HG03108 (cell line): Measurements from ENCODE around the gene SDC4.

Source experiments
- ATAC-seq: cut with Tn5 transposase; IDR thresholded peaks from one replicate; pipeline ENCODE4 v1.9.1; 2021; ENCODE audit warnings: moderate library complexity; ENCODE audit not compliant: unreplicated experiment

Gene SDC4

DNA sequence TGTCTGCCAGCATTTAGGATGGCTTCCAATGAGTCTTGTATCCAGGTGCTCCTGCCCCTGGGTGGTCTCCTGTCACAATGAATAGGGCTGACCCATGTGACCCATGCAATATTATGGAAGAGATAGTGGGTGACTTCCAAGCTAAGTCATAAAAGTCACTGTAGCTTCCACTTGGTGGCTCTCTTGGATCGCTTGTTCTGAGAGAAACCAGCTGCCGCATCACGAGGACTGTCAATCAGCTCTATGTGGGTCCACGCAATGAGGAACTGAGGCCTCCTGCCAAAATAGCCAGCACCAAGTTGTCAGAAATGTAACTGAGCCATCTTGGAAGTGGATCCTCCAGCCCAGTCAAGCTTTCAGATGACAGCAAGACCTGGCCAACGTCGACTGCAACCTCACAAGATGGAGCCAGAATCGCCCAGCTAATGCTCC, 25.3 kb downstream of the SDC4 start:
- ATAC-seq = no peak

DNA sequence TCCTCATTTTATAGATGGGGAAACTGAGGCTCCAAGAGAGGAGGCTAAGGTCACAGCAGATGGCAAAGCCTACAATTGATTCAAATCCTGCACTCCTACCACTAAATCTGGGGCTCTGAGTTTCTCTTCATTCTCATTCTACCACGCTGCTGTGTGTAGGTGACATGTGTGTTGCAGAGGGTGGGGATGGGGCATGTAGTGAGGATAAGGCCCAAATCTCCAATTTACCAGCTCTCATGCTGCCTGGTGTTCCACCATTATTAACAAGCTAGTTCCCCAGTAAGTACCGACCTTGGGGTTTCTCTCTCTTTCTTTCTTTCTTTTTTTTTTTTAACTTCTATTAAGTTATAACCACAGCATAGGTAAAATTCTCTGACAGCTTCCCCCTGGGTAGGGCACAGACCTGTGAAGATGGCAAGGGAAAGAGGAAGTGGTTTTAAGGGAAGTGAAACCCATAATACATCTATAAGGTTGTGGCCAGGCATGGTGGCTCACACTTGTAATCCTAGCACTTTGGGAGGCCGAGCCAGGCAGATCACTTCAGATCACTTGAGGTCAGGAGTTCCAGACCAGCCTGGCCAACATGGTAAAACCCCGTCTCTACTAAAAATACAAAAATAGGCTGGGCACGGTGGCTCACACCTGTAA, 27.2 kb downstream of the SDC4 start:
- no peak for ATAC-seq

- ATAC-seq = no peak
Measured at GRCh38 chr20:45318948-45319347, 29.3 kb downstream of the SDC4 start.

DNA sequence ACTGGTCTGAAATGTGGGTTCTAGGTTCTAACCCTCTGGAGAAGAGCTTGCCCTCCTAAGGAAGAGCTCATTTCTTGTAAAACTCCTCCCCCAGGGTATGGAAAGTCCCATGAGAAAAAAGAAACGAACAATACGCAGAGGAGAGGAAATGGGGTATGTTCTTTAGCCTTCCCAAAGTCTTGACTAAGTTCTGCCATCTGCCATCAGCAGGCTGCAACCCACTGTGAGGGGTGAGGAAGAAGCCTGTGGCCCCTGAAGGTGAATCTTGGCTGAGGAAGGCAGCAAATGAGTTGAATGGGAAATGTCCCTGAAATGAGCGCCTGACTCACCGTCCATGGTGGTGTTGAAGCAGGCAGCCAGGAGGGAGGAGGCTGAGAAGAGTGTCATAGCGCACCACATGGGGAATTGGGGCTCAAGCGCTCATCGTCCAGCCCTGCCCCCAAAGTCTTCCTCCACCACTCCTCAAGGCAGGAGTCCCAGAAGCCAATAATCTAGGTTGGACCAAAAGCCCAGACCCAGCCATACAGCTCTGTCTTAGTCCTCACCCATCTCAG, 29.8 kb downstream of the SDC4 start:
- ATAC-seq = no peak

GRCh38 chr20:45317826-45318225, 30.4 kb downstream of the SDC4 start:
- ATAC-seq = no peak

DNA sequence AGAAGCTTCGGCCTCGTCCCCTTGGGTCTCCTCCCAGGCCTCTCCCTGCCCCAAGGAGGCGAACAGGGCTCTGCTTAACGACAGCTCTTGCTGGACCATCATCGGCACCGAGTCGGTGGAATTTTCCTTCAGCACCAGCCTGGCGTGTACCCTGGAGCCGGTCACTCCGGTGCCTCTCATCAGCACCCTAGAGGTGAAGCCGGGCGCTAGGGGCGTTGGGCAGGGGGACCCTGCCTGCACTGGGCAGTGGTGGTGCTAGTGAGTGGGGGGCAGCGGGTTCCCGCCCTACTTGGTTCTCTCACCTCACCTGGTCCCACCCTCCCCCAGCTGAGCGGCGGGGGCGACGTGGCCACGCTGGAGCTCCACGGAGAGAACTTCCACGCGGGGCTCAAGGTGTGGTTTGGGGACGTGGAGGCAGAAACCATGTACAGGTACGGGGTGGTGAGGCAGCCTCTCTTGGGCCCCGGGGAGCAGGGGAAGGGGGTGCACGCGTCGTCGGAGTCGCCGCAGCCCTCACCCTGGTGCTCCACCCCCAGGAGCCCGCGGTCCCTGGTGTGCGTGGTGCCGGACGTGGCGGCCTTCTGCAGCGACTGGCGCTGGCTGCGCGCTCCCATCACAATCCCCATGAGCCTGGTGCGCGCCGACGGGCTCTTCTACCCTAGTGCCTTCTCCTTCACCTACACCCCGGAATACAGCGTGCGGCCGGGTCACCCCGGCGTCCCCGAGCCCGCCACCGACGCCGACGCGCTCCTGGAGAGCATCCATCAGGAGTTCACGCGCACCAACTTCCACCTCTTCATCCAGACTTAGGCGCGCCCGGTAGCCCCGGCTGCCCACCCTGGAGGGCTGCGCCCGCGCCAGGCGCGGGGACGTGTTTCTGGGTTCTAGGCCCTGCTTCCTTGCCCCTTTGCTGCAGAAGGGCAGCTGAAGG, 31.8 kb downstream of the SDC4 start:
- ATAC-seq = no peak

- no peak for ATAC-seq
Measured at GRCh38 chr20:45315672-45316071, 32.6 kb downstream of the SDC4 start.

DNA sequence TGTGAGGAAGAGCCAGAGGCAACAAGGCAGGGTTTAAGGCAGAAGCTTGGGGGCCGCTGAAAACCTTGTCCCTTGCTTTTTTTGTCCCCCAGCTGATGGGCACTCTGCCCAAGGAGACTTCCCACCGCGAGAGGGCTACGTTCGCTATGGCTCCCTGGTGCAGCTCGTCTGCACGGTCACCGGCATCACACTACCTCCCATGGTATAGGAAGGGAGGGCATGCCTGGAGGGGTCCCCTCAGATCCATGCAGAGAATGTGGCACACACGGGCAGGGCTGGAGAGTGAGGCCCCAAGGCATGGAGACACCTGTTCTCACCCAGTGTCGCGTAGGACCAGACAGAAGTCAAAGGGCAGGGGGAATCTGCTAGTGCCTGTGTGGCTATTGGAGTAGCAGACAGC, 34.3 kb downstream of the SDC4 start:
- no peak for ATAC-seq

DNA sequence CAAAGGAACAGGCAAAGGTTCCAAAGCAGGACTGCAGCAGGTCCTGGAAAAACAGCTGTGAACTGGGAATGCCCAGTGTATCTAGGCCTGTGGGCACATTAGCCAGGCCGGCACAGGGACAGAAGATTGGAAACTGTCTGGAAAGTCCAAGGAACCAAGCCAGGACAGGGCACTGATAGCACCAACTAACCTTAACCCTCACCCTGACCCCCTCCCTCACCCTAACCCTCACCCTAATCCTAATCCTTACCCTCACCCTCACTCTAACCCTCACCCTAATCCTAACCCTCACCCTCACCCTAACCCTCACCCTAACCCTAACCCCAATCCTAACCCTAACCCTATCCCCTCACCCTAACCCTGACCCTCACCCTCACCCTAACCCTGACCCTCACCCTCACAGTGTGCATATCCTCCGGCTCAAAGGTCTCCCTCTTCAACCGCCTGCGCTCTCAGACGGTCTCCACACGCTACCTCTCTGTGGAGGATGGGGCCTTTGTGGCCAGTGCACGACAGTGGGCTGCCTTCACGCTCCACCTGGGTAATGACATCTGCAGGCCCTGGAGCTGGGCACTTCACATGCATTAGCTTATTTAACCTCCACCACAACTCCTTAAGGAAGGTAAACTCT, 35.0 kb downstream of the SDC4 start:
- ATAC-seq = no peak

- no peak for ATAC-seq
Measured at GRCh38 chr20:45312241-45312640, 36.0 kb downstream of the SDC4 start.

DNA sequence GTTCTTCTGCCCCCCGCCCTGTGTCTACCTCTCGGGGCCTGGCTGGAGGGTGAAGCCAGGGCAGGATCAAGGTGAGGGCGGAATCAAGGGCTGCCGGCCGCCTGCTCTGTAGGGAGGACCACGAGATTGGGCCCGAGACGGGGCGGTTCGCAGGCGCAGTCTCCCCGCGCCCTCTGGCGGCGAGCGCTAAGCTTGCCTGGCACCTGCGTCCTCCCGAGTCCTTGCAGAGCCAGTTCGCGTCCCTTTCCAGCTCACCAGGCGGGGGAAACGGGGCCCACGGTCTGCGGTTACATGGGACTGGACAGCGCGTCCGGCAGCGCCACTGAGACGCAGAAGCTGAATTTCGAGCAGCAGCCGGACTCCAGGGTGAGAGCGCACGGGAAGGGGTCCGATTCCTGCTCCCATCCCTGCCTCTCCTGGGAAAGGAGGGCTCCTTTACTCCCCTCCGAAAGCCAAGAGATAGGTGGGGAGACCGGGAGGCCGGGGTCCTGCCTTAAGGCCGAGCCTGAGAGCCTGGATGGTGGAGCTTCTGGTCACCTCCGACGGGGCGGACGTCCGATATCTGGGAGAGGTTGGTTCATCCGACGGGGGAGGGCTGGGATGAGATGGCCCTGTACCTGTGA, 36.5 kb downstream of the SDC4 start:
- ATAC-seq = no peak

- no peak for ATAC-seq
Measured at GRCh38 chr20:45309075-45309474, 39.1 kb downstream of the SDC4 start.

DNA sequence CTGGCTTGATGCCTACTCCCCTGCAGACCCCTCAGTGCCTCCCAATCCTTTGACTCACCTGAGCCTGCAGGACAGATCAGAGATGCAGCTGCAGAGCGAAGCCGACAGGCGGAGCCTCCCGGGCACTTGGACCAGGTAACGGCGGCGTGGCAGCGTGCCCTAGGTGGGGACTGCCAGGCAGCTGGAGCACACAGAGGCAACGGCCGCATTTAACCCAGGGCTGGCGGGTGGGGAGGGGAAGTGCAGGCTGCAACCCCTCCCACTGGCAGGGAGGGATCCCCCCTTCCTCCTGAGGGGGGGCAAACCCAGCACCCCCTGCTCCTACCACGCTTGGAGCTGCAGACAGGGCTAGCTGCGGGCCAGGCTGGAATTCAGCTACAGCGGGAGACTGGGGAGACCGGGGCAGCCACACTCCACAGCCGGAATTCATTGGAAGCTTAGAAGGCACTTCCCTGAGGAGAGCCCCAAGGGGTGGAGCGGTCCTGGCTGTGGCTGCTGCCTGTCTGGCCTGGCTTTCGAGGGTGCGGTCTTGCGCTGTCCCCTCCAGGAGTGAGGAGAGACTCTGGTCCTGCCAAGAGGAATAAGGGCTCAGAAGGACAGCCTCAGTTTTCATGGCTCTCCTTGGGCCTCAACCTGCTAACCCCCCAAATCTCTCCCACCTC, 40.0 kb downstream of the SDC4 start, which contains the start of gene MATN4:
TSS of gene MATN4 (minus strand) at position 183 of the 662 bp plus-strand sequence. CDS start 2,717 bp downstream, outside the sequence.
- ATAC-seq = no peak

DNA sequence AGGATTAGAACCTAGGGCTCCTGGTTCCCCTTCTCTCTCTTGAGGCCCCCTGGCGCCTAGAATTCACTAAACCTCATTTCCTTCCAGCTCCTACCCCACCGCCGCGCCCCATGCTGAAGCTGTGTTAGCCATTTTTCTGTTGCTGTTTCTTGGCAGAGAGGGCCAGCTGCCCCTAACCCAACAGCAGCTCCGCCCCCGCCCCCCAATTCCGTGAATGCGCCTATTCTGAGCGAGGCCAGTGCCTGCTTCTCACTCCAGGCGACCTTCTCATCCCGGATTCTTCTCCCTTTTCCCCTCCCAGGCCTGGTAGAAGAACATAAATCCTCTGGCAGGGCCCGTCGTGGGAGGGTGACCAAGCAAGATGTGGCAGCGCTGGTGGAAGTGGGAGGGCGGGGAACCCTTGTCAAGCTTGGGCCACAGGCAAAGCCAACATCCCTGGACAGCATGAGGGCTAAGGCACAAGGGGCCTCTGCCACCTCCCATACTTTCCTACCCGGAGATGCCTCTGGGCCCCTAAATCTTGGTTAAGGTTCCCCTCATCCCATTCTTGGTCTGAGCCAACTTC, 41.1 kb downstream of the SDC4 start:
- no peak for ATAC-seq

DNA sequence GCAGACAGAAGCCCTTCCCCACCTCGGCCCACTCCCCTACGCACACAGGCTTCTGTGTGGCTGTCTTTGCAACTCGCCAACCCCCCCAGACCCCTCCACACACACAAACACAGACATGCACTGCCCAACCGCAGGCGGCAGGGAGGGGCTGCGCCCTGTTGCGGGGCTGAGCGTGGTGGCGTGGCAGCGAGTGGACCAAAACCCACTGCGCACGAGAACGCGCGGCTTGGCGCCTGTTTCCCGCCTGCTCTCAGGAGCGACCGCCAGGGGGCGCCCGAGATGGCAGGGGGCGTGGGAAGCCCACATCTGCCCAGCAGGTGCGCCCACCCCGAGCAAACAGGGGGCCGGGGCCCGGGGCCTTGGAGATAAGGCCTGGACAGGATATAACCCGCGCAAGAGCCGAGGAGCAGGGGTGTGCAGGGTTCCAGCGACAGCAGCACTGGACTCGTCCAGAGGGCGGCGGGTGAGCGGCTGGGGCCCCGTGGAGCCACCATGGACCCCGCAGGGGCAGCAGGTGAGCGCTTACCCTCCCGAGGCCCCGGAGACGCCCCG, 41.7 kb downstream of the SDC4 start, which contains the start of gene RBPJL:
TSS of gene RBPJL (plus strand) at position 410 of the 552 bp plus-strand sequence. CDS start at position 493, 83 bp downstream.
- ATAC-seq = no peak

GRCh38 chr20:45305262-45305661, 43.0 kb downstream of the SDC4 start:
- no peak for ATAC-seq

DNA sequence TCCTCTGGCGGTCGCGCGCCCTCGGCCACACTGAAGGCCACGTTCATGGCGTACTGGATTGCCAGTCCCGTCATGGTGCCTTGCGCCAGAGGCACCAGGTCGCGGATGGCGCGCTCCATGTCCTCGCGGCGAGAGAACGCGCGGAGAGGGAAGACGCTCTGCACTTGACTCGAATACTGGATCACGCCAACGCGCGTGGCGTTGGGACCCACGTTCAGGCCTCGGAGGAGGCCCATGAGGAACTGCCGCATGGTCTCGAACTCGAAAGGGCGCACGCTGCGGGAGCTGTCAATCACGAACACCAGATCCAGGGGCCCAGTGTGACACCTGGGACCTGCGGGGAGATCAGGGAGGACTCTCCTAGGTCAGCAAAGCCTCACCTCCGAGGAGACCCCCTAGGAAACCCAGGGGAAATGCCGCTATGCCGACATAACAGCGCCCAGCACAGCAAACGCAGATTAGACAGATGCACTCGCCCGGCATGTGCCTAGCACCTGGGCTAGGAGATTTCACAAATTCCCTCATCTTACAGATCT, 43.7 kb downstream of the SDC4 start:
- ATAC-seq = no peak

DNA sequence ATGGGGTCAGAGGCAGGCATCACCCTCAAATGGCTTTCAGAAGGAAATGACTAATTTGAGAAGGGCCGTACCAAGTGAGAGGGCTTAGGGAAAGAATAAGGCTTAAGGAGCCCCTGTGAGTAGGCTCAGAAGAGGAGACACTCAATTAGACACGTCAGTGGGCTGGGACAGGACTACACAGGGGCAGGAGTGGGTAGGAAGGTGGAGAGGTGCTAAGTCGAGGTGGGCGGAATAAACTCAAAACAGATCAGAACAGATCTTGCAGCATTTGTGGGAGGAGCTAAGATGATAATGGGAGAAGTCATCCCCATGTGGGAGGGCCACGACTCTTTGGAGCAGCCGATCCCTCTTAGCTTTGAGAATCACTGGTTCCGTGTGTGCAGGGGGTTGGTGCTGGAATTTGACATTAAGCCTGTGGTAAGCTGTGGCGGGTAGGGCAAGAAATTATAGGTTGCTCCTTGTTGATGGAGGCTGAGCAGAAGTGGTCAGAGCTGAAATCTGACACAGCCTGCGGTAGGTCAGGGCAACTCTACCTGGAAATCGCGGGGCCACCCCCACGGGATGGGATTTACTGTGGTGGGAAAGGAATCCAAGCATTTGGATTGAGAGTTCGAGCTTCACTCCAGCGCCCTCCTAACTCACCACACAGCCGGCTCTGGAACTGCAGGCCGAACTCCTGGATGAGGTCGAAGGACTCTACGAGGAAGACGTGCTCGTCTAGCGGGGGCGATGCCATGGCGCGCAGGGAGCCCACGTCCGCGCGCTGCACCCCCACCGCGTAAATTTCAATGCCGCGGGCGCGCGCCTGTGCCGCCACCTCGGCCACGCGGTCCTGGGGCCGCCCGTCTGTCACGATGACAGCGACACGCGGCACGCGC, 44.4 kb downstream of the SDC4 start:
- ATAC-seq = no peak
